Liver (tissue), 9 donors: Measurements from ENCODE around the gene KLHL9. TPM values are rescaled to one million over a fixed set of nuclear protein-coding genes. Genes with fewer than 3 reads are reported as not detected.

ENCODE experiments used
- DNase-seq: peaks from one replicate; pipeline ENCODE4 v3.0.0-alpha.2; 2017; ENCODE audit warnings: low spot score
- H3K27ac ChIP-seq, 2 donors: one replicate each; pipeline ENCODE4 v1.7.0; 2013; ENCODE audit warnings: inconsistent platforms in 2 of 2, low read length in 2 of 2, control low read depth in 1 of 2, low read depth in 1 of 2, mild to moderate bottlenecking in 1 of 2
- H3K27me3 ChIP-seq, 4 donors: one replicate each; pipeline versions ENCODE4 v1.6.1 to v1.7.0; 2013; ENCODE audit warnings: low read length in 3 of 4, inconsistent platforms in 1 of 4, mild to moderate bottlenecking in 1 of 4, moderate library complexity in 1 of 4; ENCODE audit not compliant: control insufficient read depth in 4 of 4, insufficient read depth in 4 of 4
- H3K36me3 ChIP-seq, 4 donors: one replicate each; pipeline versions ENCODE4 v1.6.1 to v1.7.0; 2013; ENCODE audit warnings: low read length in 3 of 4, mild to moderate bottlenecking in 3 of 4, low read depth in 1 of 4, moderate library complexity in 1 of 4; ENCODE audit not compliant: control insufficient read depth in 4 of 4, insufficient read depth in 3 of 4
- H3K4me1 ChIP-seq, 4 donors: one replicate each; pipeline versions ENCODE4 v1.6.1 to v1.7.0; 2013; ENCODE audit warnings: low read length in 3 of 4, mild to moderate bottlenecking in 3 of 4, moderate library complexity in 1 of 4; ENCODE audit not compliant: control insufficient read depth in 4 of 4, insufficient read depth in 4 of 4
- H3K4me3 ChIP-seq, 3 donors: one replicate each; pipeline versions ENCODE4 v1.6.1 to v1.7.0; 2013; ENCODE audit warnings: low read length in 3 of 3, control low read depth in 1 of 3, low read depth in 1 of 3, mild to moderate bottlenecking in 1 of 3
- H3K9ac ChIP-seq, 2 donors: one replicate each; pipeline ENCODE4 v1.7.0; 2013; ENCODE audit warnings: low read length in 2 of 2, mild to moderate bottlenecking in 2 of 2, moderate library complexity in 2 of 2, control low read depth in 1 of 2, low read depth in 1 of 2
- H3K9me3 ChIP-seq, 4 donors: one replicate each; pipeline versions ENCODE4 v1.6.1 to v1.7.0; 2013; ENCODE audit warnings: low read length in 3 of 4; ENCODE audit not compliant: control insufficient read depth in 4 of 4
- CTCF ChIP-seq: fragments of 150-350 bp; IDR thresholded peaks from 2 replicates; pipeline ENCODE4 v1.5.1; 2017; ENCODE audit warnings: improper control_type of control experiment, low read depth, low read length; ENCODE audit not compliant: missing input control
- FOXA1 ChIP-seq: IDR thresholded peaks from 2 replicates; pipeline ENCODE4 v1.6.1; 2016; ENCODE audit warnings: antibody characterized with exemption
- FOXA2 ChIP-seq: IDR thresholded peaks from 2 replicates; pipeline ENCODE4 v1.6.1; 2016; ENCODE audit warnings: antibody characterized with exemption
- GABPA ChIP-seq, 2 donors: IDR thresholded peaks in 1 of 2; conservative IDR thresholded peaks in 1 of 2; 2 replicates each; pipeline ENCODE4 v1.6.1; 2016; ENCODE audit warnings: antibody characterized with exemption in 2 of 2, mild to moderate bottlenecking in 1 of 2, moderate library complexity in 1 of 2
- HNF4A ChIP-seq, 2 donors: conservative IDR thresholded peaks; 2 replicates each; pipeline ENCODE4 v1.6.1; 2016; ENCODE audit warnings: antibody characterized with exemption in 2 of 2, mild to moderate bottlenecking in 2 of 2
- JUND ChIP-seq, 2 donors: IDR thresholded peaks; 2 replicates each; pipeline ENCODE4 v1.6.1; 2016; ENCODE audit warnings: antibody characterized with exemption in 2 of 2
- MAX ChIP-seq: IDR thresholded peaks from 2 replicates; pipeline ENCODE4 v1.6.1; 2016; ENCODE audit warnings: antibody characterized with exemption
- NR2F2 ChIP-seq: IDR thresholded peaks from 2 replicates; pipeline ENCODE4 v1.6.1; 2016; ENCODE audit warnings: antibody characterized with exemption
- RAD21 ChIP-seq, 2 donors: IDR thresholded peaks; 2 replicates each; pipeline ENCODE4 v1.6.1; 2016; ENCODE audit warnings: antibody characterized with exemption in 2 of 2, mild to moderate bottlenecking in 2 of 2
- RXRA ChIP-seq, 2 donors: IDR thresholded peaks; 2 replicates each; pipeline ENCODE4 v1.6.1; 2017 to 2018; ENCODE audit warnings: antibody characterized with exemption in 2 of 2, mild to moderate bottlenecking in 1 of 2
- TAF1 ChIP-seq: conservative IDR thresholded peaks from 2 replicates; pipeline ENCODE4 v1.6.1; 2016; ENCODE audit warnings: antibody characterized with exemption, mild to moderate bottlenecking
- YY1 ChIP-seq: IDR thresholded peaks from 2 replicates; pipeline ENCODE4 v1.6.1; 2016; ENCODE audit warnings: antibody characterized with exemption, mild to moderate bottlenecking
- WGBS: extraction: QIAGEN DNeasy Blood & Tissue Kit; methylation state at CpG from one replicate; pipeline ENCODE4 v1.1.7; 2013; 5-methylcytosine and 5-hydroxymethylcytosine counted together
- polyA plus RNA-seq, 2 donors: library from polyadenylated mRNA; stranded (reverse) in 1 of 2; unstranded in 1 of 2; fragments of 200-250 nt in 1 of 2; fragments of >200 nt in 1 of 2; fragmentation: Nextera tagmentation in 1 of 2; extraction: Ambion mirVana in 1 of 2; gene quantifications; one replicate each; pipeline versions ENCODE4 v1.2.1 to v1.2.3, GENCODE V29; 2013 to 2015
- total RNA-seq, 2 donors: library from RNA; depleted of rRNA; stranded (reverse); fragments of >200 nt; gene quantifications; one replicate each; pipeline ENCODE4 v1.2.3, GENCODE V29; 2014
- TF ChIP-seq, protein P1 (sequence below): IDR thresholded peaks from 2 replicates; pipeline ENCODE4 v1.6.1; 2016; ENCODE audit warnings: antibody characterized with exemption, mild to moderate bottlenecking
- TF ChIP-seq, protein P2 (sequence below): IDR thresholded peaks from 2 replicates; pipeline ENCODE4 v1.6.1; 2016; ENCODE audit warnings: antibody characterized with exemption
- TF ChIP-seq, protein P3 (sequence below): IDR thresholded peaks from 2 replicates; pipeline ENCODE4 v1.6.1; 2016; ENCODE audit warnings: antibody characterized with exemption
- donor health status: healthy.
- donor health status: healthy.
- donor health status: healthy.
- donor health status: healthy.
- donor health status: healthy.

The KLHL9 gene
- total and polyA plus RNA-seq, 4 donors: 5.6 to 14.5 (median 9.8) TPM

GRCh38 chr9:21316860-21317259 is 18.3 kb downstream of the KLHL9 start (continued):
- TF ChIP-seq, protein P1, sequence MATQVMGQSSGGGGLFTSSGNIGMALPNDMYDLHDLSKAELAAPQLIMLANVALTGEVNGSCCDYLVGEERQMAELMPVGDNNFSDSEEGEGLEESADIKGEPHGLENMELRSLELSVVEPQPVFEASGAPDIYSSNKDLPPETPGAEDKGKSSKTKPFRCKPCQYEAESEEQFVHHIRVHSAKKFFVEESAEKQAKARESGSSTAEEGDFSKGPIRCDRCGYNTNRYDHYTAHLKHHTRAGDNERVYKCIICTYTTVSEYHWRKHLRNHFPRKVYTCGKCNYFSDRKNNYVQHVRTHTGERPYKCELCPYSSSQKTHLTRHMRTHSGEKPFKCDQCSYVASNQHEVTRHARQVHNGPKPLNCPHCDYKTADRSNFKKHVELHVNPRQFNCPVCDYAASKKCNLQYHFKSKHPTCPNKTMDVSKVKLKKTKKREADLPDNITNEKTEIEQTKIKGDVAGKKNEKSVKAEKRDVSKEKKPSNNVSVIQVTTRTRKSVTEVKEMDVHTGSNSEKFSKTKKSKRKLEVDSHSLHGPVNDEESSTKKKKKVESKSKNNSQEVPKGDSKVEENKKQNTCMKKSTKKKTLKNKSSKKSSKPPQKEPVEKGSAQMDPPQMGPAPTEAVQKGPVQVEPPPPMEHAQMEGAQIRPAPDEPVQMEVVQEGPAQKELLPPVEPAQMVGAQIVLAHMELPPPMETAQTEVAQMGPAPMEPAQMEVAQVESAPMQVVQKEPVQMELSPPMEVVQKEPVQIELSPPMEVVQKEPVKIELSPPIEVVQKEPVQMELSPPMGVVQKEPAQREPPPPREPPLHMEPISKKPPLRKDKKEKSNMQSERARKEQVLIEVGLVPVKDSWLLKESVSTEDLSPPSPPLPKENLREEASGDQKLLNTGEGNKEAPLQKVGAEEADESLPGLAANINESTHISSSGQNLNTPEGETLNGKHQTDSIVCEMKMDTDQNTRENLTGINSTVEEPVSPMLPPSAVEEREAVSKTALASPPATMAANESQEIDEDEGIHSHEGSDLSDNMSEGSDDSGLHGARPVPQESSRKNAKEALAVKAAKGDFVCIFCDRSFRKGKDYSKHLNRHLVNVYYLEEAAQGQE: no peak
- TF ChIP-seq RAD21 (IDR thresholded peaks at IDR 0.05): no peak

- TF ChIP-seq RXRA (IDR thresholded peaks at IDR 0.05): peak; percentile 19 to 20
- TF ChIP-seq, protein P2, sequence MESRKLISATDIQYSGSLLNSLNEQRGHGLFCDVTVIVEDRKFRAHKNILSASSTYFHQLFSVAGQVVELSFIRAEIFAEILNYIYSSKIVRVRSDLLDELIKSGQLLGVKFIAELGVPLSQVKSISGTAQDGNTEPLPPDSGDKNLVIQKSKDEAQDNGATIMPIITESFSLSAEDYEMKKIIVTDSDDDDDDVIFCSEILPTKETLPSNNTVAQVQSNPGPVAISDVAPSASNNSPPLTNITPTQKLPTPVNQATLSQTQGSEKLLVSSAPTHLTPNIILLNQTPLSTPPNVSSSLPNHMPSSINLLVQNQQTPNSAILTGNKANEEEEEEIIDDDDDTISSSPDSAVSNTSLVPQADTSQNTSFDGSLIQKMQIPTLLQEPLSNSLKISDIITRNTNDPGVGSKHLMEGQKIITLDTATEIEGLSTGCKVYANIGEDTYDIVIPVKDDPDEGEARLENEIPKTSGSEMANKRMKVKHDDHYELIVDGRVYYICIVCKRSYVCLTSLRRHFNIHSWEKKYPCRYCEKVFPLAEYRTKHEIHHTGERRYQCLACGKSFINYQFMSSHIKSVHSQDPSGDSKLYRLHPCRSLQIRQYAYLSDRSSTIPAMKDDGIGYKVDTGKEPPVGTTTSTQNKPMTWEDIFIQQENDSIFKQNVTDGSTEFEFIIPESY: no peak
- DNase-seq: no peak
- 23% methylated on average over 8 of the region's 8 CpGs for WGBS
- no peaks in the 10 kb centered on the region for H3K9me3 ChIP-seq
- peak overlapping the region in 1 of 2 donors; percentile 17 for H3K27ac ChIP-seq
- no peak overlapping the region for H3K9ac ChIP-seq
- H3K36me3 ChIP-seq: no peaks in the 10 kb centered on the region
- H3K4me1 ChIP-seq: peaks cover 6 to 20% (median 16%) of the 10 kb centered on the region in 4 donors
- H3K4me3 ChIP-seq: no peak overlapping the region
- no peaks in the 10 kb centered on the region for H3K27me3 ChIP-seq
Observed at GRCh38 chr9:21316032-21316842, 19.0 kb downstream of the KLHL9 start.

DNA sequence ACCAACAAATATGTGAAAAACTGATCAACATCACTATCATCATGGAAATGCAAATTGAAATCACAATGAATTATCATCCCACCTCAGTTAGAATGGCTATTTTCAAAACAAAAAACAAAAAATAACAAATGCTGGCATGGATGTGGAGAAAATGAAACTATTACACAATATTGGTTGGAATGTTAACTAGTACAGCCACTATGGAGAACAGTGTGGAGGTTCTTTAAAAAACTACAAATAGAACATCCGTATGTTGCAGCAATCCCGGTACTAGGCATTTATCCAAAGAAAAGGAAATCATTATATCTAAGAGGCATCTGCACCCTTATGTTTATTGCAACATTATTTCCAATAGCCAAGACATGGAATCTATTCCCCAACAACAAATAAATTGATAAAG is 21.1 kb downstream of the KLHL9 start:
- Histone ChIP-seq H3K27me3 (no peaks in the 10 kb centered on the region), H3K9ac (no peak overlapping the region), H3K4me3 (no peak overlapping the region), H3K36me3 (no peaks in the 10 kb centered on the region), H3K9me3 (no peaks in the 10 kb centered on the region), H3K4me1 (peaks cover 6 to 20% (median 16%) of the 10 kb centered on the region in 4 donors), H3K27ac (no peak overlapping the region)
- no peak for DNase-seq
- 37% methylated on average over 2 of the region's 2 CpGs for WGBS
- no peak for TF ChIP-seq YY1
- TF ChIP-seq GABPA (IDR thresholded peaks at IDR 0.05 in 1 of 2, conservative IDR thresholded peaks at IDR 0.05 in 1 of 2): no peak
- TF ChIP-seq TAF1: no peak
- no peak for TF ChIP-seq HNF4A (conservative IDR thresholded peaks at IDR 0.05)

GRCh38 chr9:21311889-21312288 is 23.3 kb downstream of the KLHL9 start:
- Histone ChIP-seq H3K27ac (no peak overlapping the region), H3K36me3 (no peaks in the 10 kb centered on the region)
- WGBS: 80% methylated on average over 1 of the region's 1 CpG
- TF ChIP-seq YY1 (no peak), NR2F2 (no peak), MAX (no peak), RXRA (IDR thresholded peaks at IDR 0.05) (no peak), FOXA1 (no peak), JUND (IDR thresholded peaks at IDR 0.05) (no peak), CTCF (no peak), RAD21 (IDR thresholded peaks at IDR 0.05) (no peak), GABPA (IDR thresholded peaks at IDR 0.05 in 1 of 2, conservative IDR thresholded peaks at IDR 0.05 in 1 of 2) (no peak), FOXA2 (no peak)
- TF ChIP-seq, protein P3, sequence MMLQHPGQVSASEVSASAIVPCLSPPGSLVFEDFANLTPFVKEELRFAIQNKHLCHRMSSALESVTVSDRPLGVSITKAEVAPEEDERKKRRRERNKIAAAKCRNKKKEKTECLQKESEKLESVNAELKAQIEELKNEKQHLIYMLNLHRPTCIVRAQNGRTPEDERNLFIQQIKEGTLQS: no peak
- TF ChIP-seq, protein P2: no peak

More at GRCh38 chr9:21311889-21312288, 23.3 kb downstream of the KLHL9 start:
- no peak overlapping the region for H3K4me3 ChIP-seq
- no peak for DNase-seq
- peaks cover 5 to 17% (median 14%) of the 10 kb centered on the region in 4 donors for H3K4me1 ChIP-seq
- H3K9me3 ChIP-seq: no peaks in the 10 kb centered on the region
- no peaks in the 10 kb centered on the region for H3K27me3 ChIP-seq
- no peak overlapping the region for H3K9ac ChIP-seq
